PC-3 (cell line): ENCODE measurements around the gene GTF2E1. TPM values are rescaled to one million over a fixed set of nuclear protein-coding genes. Genes with fewer than 3 reads are reported as not detected.

Source experiments
- ATAC-seq: fragments of 200-7000 bp; cut with Tn5 transposase; 2 replicates; pipeline ENCODE4 v1.9.1; 2020; ENCODE audit warnings: mild to moderate bottlenecking, moderate library complexity
- BruUV-seq: library from RNA; stranded (reverse); fragments of 400-500 nt; replicated peaks from 2 replicates; lab custom pipeline; 2021; lab: Mats Ljungman, UMichigan
- CTCF ChIA-PET: fragments of 300-600 bp; sonication (Branson Sonifier 250); formaldehyde crosslinking; loops from one replicate; lab custom pipeline; 2022; ENCODE audit warnings: antibody characterized with exemption; lab: Charles Lee
- POLR2A ChIA-PET: fragments of 300-600 bp; sonication (Branson Sonifier 250); formaldehyde crosslinking; loops from one replicate; lab custom pipeline; 2022; ENCODE audit warnings: antibody characterized with exemption; ENCODE audit not compliant: unreplicated experiment; lab: Charles Lee
- DNase-seq: peaks from one replicate; pipeline ENCODE4 v3.0.0-alpha.2; 2015
- H2AFZ ChIP-seq: fragments of 300-600 bp; sonication (generic); 2 replicates; pipeline ENCODE4 v1.6.0; 2016; ENCODE audit warnings: antibody characterized with exemption, low read length
- H3F3A ChIP-seq: fragments of 300-600 bp; sonication (generic); one replicate; pipeline ENCODE4 v1.6.0; 2017; ENCODE audit warnings: antibody characterized with exemption, low read length, control low read depth, mild to moderate bottlenecking; ENCODE audit not compliant: unreplicated experiment
- H3K27ac ChIP-seq: fragments of 300-600 bp; sonication (generic); 2 replicates; pipeline ENCODE4 v1.5.1; 2016; ENCODE audit warnings: mild to moderate bottlenecking, low read length
- H3K27me3 ChIP-seq: fragments of 300-600 bp; sonication (generic); 2 replicates; pipeline ENCODE4 v1.6.1; 2016; ENCODE audit warnings: low read length, mixed read lengths
- H3K36me3 ChIP-seq: fragments of 300-600 bp; sonication (generic); 2 replicates; pipeline ENCODE4 v1.6.1; 2016; ENCODE audit warnings: low read depth, mixed run types, low read length, mixed read lengths
- H3K4me1 ChIP-seq: fragments of 300-600 bp; sonication (generic); 2 replicates; pipeline ENCODE4 v1.5.1; 2016; ENCODE audit warnings: low read length; ENCODE audit not compliant: insufficient read depth
- H3K4me2 ChIP-seq: fragments of 300-600 bp; sonication (generic); 2 replicates; pipeline ENCODE4 v1.6.0; 2016; ENCODE audit warnings: low read length
- H3K4me3 ChIP-seq: fragments of 300-600 bp; sonication (generic); 2 replicates; pipeline ENCODE4 v1.5.1; 2016; ENCODE audit warnings: mild to moderate bottlenecking, low read length, mixed read lengths
- H3K79me2 ChIP-seq: fragments of 300-600 bp; sonication (generic); 2 replicates; pipeline ENCODE4 v1.6.1; 2017; ENCODE audit warnings: low read length, mixed read lengths
- H3K9ac ChIP-seq: fragments of 300-600 bp; sonication (generic); 2 replicates; pipeline ENCODE4 v1.6.0; 2016; ENCODE audit warnings: mild to moderate bottlenecking, low read length
- H3K9me2 ChIP-seq: fragments of 300-600 bp; sonication (generic); replicated peaks from 2 replicates; pipeline ENCODE4 v1.6.1; 2016; ENCODE audit warnings: mixed run types, low read length, mixed read lengths
- H3K9me3 ChIP-seq: fragments of 300-600 bp; sonication (generic); 2 replicates; pipeline ENCODE4 v1.6.1; 2016; ENCODE audit warnings: low read length, mixed read lengths
- H4K20me1 ChIP-seq: fragments of 300-600 bp; sonication (generic); 2 replicates; pipeline ENCODE4 v1.6.1; 2016; ENCODE audit warnings: low read length, mixed read lengths
- EZH2 ChIP-seq: fragments of 300-600 bp; sonication (generic); IDR thresholded peaks from one replicate; pipeline ENCODE4 v1.6.1; 2017; ENCODE audit warnings: antibody characterized with exemption, mild to moderate bottlenecking, low read length; ENCODE audit not compliant: unreplicated experiment
- EZH2phosphoT487 ChIP-seq: fragments of 300-600 bp; sonication (generic); IDR thresholded peaks from 2 replicates; pipeline ENCODE4 v1.6.1; 2018; ENCODE audit warnings: mild to moderate bottlenecking, antibody characterized with exemption, low read length, borderline replicate concordance
- intact Hi-C: fragments of 100-400 bp; cut with micrococcal nuclease; formaldehyde crosslinking; loops from 2 replicates; pipeline ENCODE4 v1.9.0; 2023
- total RNA-seq: library from RNA; depleted of rRNA; stranded (reverse); fragments of >200 nt; gene quantifications from 2 replicates; pipeline ENCODE4 v1.2.3, GENCODE V29; 2014
- TF ChIP-seq, protein P1 (sequence below): fragments of 300-600 bp; sonication (generic); conservative IDR thresholded peaks from 2 replicates; pipeline ENCODE4 v1.5.1; 2017; ENCODE audit warnings: antibody characterized with exemption, low read depth, mild to moderate bottlenecking, low read length

Gene GTF2E1
- total RNA-seq, 1 experiment from 2014 or later: 15.2 TPM

DNA sequence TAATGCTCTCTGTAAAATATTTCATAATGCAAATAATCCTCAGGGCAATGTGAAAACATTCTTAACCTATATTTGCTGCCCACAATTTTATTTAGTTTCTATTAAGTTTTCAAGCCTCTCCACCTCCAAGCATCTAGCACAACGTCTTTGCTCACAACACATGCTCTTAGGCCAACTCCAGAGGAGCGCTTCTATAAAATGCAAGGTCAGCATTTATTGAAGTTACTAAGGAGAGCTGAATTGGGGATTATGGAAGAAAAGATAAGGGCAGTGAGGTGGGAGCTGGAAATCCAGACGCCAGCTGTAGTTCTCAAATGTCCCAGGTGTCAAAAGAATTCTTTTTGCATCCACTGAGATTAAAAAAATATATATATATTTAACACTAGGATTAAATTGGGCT, 1.2 kb upstream of the GTF2E1 start:
- H3K9me3 ChIP-seq: no peaks in the 10 kb centered on the region
- H3K79me2 ChIP-seq: peaks cover 57% of the 10 kb centered on the region
- ChIA-PET CTCF (no interaction called here), POLR2A (no interaction called here)
- no peak overlapping the region; the same call in 1 of the 2 replicates for H2AFZ ChIP-seq
- TF ChIP-seq, protein P1, sequence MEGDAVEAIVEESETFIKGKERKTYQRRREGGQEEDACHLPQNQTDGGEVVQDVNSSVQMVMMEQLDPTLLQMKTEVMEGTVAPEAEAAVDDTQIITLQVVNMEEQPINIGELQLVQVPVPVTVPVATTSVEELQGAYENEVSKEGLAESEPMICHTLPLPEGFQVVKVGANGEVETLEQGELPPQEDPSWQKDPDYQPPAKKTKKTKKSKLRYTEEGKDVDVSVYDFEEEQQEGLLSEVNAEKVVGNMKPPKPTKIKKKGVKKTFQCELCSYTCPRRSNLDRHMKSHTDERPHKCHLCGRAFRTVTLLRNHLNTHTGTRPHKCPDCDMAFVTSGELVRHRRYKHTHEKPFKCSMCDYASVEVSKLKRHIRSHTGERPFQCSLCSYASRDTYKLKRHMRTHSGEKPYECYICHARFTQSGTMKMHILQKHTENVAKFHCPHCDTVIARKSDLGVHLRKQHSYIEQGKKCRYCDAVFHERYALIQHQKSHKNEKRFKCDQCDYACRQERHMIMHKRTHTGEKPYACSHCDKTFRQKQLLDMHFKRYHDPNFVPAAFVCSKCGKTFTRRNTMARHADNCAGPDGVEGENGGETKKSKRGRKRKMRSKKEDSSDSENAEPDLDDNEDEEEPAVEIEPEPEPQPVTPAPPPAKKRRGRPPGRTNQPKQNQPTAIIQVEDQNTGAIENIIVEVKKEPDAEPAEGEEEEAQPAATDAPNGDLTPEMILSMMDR: no peak
- TF ChIP-seq EZH2 (no peak), EZH2phosphoT487 (no peak)
- BruUV-seq: no TSS peak
- ATAC-seq (no peak), DNase-seq (peak; percentile 15)
- peaks cover 16% of the 10 kb centered on the region for H3K4me1 ChIP-seq
- H3K27me3 ChIP-seq: no peaks in the 10 kb centered on the region
- H3K36me3 ChIP-seq: peaks cover 12% of the 10 kb centered on the region
- peak overlapping the region; percentile 91 for H3K9ac ChIP-seq
- intact Hi-C loops: loop anchor here (5.0 kb wide), 1 partner anchor 324 kb away; no protein-coding TSS in a partner anchor
- peak overlapping the region; percentile 99 for H3K4me2 ChIP-seq
- H3K4me3 ChIP-seq: peak overlapping the region; percentile 93
- no peaks in the 10 kb centered on the region for H3K9me2 ChIP-seq
- no peaks in the 10 kb centered on the region for H4K20me1 ChIP-seq
- H3K27ac ChIP-seq: no peak overlapping the region
- H3F3A ChIP-seq: no peaks in the 10 kb centered on the region

DNA sequence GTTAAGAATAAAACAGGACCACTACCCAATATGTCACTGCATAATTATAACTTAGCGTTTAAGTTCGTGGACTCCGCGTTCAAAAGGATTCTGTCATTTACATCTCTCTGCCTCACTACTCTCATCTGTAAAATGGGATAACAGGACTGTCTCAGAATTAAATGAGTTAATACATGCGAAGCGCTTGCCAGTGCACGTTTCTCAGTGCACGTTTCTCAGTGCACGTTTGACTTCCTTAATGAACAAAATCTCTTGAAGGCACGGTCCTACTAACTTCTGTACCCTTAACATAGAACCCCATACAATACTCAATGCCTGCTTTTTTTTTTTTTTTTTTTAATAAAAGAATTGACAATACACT, 727 bp upstream of the GTF2E1 start:
- Histone ChIP-seq H3K36me3 (peaks cover 12% of the 10 kb centered on the region), H2AFZ (peak overlapping the region; percentile 89), H3K9me3 (no peaks in the 10 kb centered on the region), H3K4me2 (peak overlapping the region; percentile 99), H3K9ac (peak overlapping the region; percentile 91), H4K20me1 (no peaks in the 10 kb centered on the region), H3K27me3 (no peaks in the 10 kb centered on the region), H3K4me3 (peak overlapping the region; percentile 93), H3F3A (no peaks in the 10 kb centered on the region), H3K9me2 (no peaks in the 10 kb centered on the region), H3K27ac (peak overlapping the region; percentile 79), H3K79me2 (peaks cover 62% of the 10 kb centered on the region), H3K4me1 (peaks cover 16% of the 10 kb centered on the region)
- TF ChIP-seq EZH2phosphoT487 (no peak), EZH2 (no peak)
- POLR2A ChIA-PET: interaction anchor here (0.5 to 0.6 kb wide), 2 partner anchors 42 to 49 kb away, joined by 4 to 6 read pairs; no protein-coding TSS in a partner anchor
- TSS peak; percentile 56 for BruUV-seq
- ATAC-seq (peak; percentile 1; the same call in 1 of the 2 replicates), DNase-seq (no peak)
- CTCF ChIA-PET: no interaction called here
- intact Hi-C loops: loop anchor here (1.0 to 5.0 kb wide), 8 partner anchors 25 to 325 kb away; partner anchors contain the start of gene NDUFB4

DNA sequence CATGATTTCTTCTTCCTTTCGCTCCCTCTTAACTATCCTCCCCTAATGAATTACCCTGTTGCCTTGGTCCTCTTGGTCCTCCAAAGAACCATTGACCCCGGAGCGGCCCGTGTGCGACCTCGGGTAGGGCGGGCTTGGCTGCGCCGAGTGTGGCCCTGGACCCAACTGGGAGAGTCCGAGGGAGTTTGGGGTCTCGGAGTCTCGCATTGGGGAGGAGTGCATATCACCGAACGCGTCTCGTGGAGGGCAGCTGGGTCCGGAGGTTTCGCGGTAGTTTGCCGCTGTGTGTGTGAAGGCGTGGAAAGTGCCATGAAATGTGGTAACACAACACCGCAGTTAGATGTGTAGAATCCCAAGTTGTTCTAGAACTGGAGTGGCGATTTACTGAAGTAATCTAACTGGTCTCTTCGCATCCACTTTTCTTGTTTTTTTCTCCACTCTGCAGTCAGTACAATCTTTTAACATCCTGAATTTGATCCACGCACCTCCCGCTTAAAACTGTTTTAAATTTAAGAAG, 363 bp downstream of the GTF2E1 start:
- peak; percentile 27 for DNase-seq
- TSS peak; percentile 88 for BruUV-seq
- no peaks in the 10 kb centered on the region for H3F3A ChIP-seq
- no peaks in the 10 kb centered on the region for H4K20me1 ChIP-seq
- POLR2A ChIA-PET: interaction anchor here (0.8 kb wide), 1 partner anchor 51 kb away, joined by 3 read pairs; no protein-coding TSS in a partner anchor
- H2AFZ ChIP-seq: peak overlapping the region; percentile 80
- peak overlapping the region; percentile 93 for H3K4me2 ChIP-seq
- H3K9me2 ChIP-seq: no peaks in the 10 kb centered on the region
- CTCF ChIA-PET: no interaction called here
- H3K4me3 ChIP-seq: peak overlapping the region; percentile 93
- ATAC-seq: peak; percentile 34
- H3K79me2 ChIP-seq: peaks cover 68% of the 10 kb centered on the region
- peak overlapping the region; percentile 60 for H3K27ac ChIP-seq
- intact Hi-C loops: loop anchor here (1.0 to 5.0 kb wide), 8 partner anchors 24 to 326 kb away; partner anchors contain the start of gene NDUFB4
- TF ChIP-seq EZH2: no peak
- no peak for TF ChIP-seq EZH2phosphoT487
- TF ChIP-seq, protein P1: no peak
- no peaks in the 10 kb centered on the region for H3K27me3 ChIP-seq
- H3K4me1 ChIP-seq: peaks cover 16% of the 10 kb centered on the region
- peak overlapping the region; percentile 91 for H3K9ac ChIP-seq
- no peaks in the 10 kb centered on the region for H3K9me3 ChIP-seq
- H3K36me3 ChIP-seq: peaks cover 5% of the 10 kb centered on the region; the same call in 1 of the 2 replicates
